ENCODE results near the gene ANKRD13D.

Gene ANKRD13D

GRCh38 chr11:67261640-67261945, 27.5 kb upstream of the ANKRD13D start:
- DNase-seq (ENCODE audit: insufficient read length, low spot score) (no peak), FAIRE-seq (no peak)
- TF ChIP-seq POU2F2 (IDR thresholded peaks at IDR 0.05; ENCODE audit: low read depth, low read length), result no peak

GRCh38 chr11:67261946-67262681, 27.0 kb upstream of the ANKRD13D start:
- FAIRE-seq, result peak; percentile 28
- TF ChIP-seq POU2F2 (IDR thresholded peaks at IDR 0.05; ENCODE audit: low read depth, low read length) (no peak), SPI1 (IDR thresholded peaks at IDR 0.05; ENCODE audit: low read depth, low read length) (no peak), POLR2AphosphoS5 (IDR thresholded peaks at IDR 0.05; ENCODE audit: low read depth, low read length) (no peak), POLR2A (IDR thresholded peaks at IDR 0.05; ENCODE audit: low read depth, low read length) (no peak), TAF1 (IDR thresholded peaks at IDR 0.05; ENCODE audit: low read depth, low read length) (no peak), PAX5 (IDR thresholded peaks at IDR 0.05; ENCODE audit: insufficient read depth, low read length, severe bottlenecking) (no peak)
- DNase-seq (ENCODE audit: insufficient read length, low spot score), result no peak

GRCh38 chr11:67262731-67263675, 26.1 kb upstream of the ANKRD13D start:
- FAIRE-seq (peak; percentile 91), DNase-seq (ENCODE audit: insufficient read length, low spot score) (peak; percentile 79)
- TF ChIP-seq POU2F2 (IDR thresholded peaks at IDR 0.05; ENCODE audit: low read depth, low read length), result no peak
- TF ChIP-seq TAF1 (IDR thresholded peaks at IDR 0.05; ENCODE audit: low read depth, low read length), result no peak
- no peak for TF ChIP-seq POLR2A (IDR thresholded peaks at IDR 0.05; ENCODE audit: low read depth, low read length)
- no peak for TF ChIP-seq POLR2AphosphoS5 (IDR thresholded peaks at IDR 0.05; ENCODE audit: low read depth, low read length)
- TF ChIP-seq PAX5 (IDR thresholded peaks at IDR 0.05; ENCODE audit: insufficient read depth, low read length, severe bottlenecking), result no peak
- no peak for TF ChIP-seq SPI1 (IDR thresholded peaks at IDR 0.05; ENCODE audit: low read depth, low read length)

GRCh38 chr11:67264260-67264659, 24.8 kb upstream of the ANKRD13D start:
- FAIRE-seq, result no peak
- no peak for DNase-seq (ENCODE audit: insufficient read length, low spot score)
- TF ChIP-seq POLR2AphosphoS5 (IDR thresholded peaks at IDR 0.05; ENCODE audit: low read depth, low read length), result no peak
- no peak for TF ChIP-seq PAX5 (IDR thresholded peaks at IDR 0.05; ENCODE audit: insufficient read depth, low read length, severe bottlenecking)

- DNase-seq (ENCODE audit: insufficient read length, low spot score) (no peak), FAIRE-seq (no peak)
- TF ChIP-seq POU2F2 (IDR thresholded peaks at IDR 0.05; ENCODE audit: low read depth, low read length) (no peak), POLR2A (IDR thresholded peaks at IDR 0.05; ENCODE audit: low read depth, low read length) (no peak), POLR2AphosphoS5 (IDR thresholded peaks at IDR 0.05; ENCODE audit: low read depth, low read length) (no peak)
These were observed 24.0 kb upstream of the ANKRD13D start for GRCh38 chr11:67264877-67265632.

- DNase-seq (ENCODE audit: insufficient read length, low spot score) (peak; percentile 78), FAIRE-seq (peak; percentile 82)
These were observed 23.3 kb upstream of the ANKRD13D start for GRCh38 chr11:67265633-67266448.

GRCh38 chr11:67266449-67267187, 22.5 kb upstream of the ANKRD13D start, which contains the start of gene GRK2:
GRK2 (plus strand) TSS chr11:67266473; CDS start chr11:67266700, 227 bp downstream.
- no peak for FAIRE-seq
- no peak for TF ChIP-seq POLR2AphosphoS5 (IDR thresholded peaks at IDR 0.05; ENCODE audit: low read depth, low read length)
- no peak for TF ChIP-seq SPI1 (IDR thresholded peaks at IDR 0.05; ENCODE audit: low read depth, low read length)
- no peak for TF ChIP-seq POU2F2 (IDR thresholded peaks at IDR 0.05; ENCODE audit: low read depth, low read length)
- no peak for TF ChIP-seq TAF1 (IDR thresholded peaks at IDR 0.05; ENCODE audit: low read depth, low read length)
- no peak for TF ChIP-seq PAX5 (IDR thresholded peaks at IDR 0.05; ENCODE audit: insufficient read depth, low read length, severe bottlenecking)
- no peak for TF ChIP-seq POLR2A (IDR thresholded peaks at IDR 0.05; ENCODE audit: low read depth, low read length)
- no peak for DNase-seq (ENCODE audit: insufficient read length, low spot score)

More at GRCh38 chr11:67265633-67266448, 23.3 kb upstream of the ANKRD13D start:
- TF ChIP-seq POLR2AphosphoS5 (IDR thresholded peaks at IDR 0.05; ENCODE audit: low read depth, low read length) (no peak), POU2F2 (IDR thresholded peaks at IDR 0.05; ENCODE audit: low read depth, low read length) (no peak), PAX5 (IDR thresholded peaks at IDR 0.05; ENCODE audit: insufficient read depth, low read length, severe bottlenecking) (no peak), POLR2A (IDR thresholded peaks at IDR 0.05; ENCODE audit: low read depth, low read length) (no peak), TAF1 (IDR thresholded peaks at IDR 0.05; ENCODE audit: low read depth, low read length) (no peak), SPI1 (IDR thresholded peaks at IDR 0.05; ENCODE audit: low read depth, low read length) (no peak)

GRCh38 chr11:67267188-67268080, 21.7 kb upstream of the ANKRD13D start:
- no peak for DNase-seq (ENCODE audit: insufficient read length, low spot score)
- no peak for FAIRE-seq
- 0 out of 2 replicates have a peak, but pooled peaks have one; percentile 6 for TF ChIP-seq TAF1 (IDR thresholded peaks at IDR 0.05; ENCODE audit: low read depth, low read length)
- TF ChIP-seq POLR2A (IDR thresholded peaks at IDR 0.05; ENCODE audit: low read depth, low read length), result no peak

Measured in GM12891 (cell line).